K562 (cell line): ENCODE data around the gene SGSH. TPM values are rescaled to one million over a fixed set of nuclear protein-coding genes. Genes with fewer than 3 reads are reported as not detected.
A peak's percentile ranks its signal among the peaks of the same experiment; 100 is the strongest.

Experiments used
- CHD2 ChIP-seq: IDR thresholded peaks from 2 replicates; pipeline ENCODE4 v1.6.1; 2011; ENCODE audit warnings: low read depth, low read length
- FOXJ2 ChIP-seq: fragments of 200-800 bp; sonication (Bioruptor generic); IDR thresholded peaks from 2 replicates; pipeline ENCODE4 v1.6.1; 2016; ENCODE audit warnings: missing genetic modification characterization, missing compliant biosample characterization
- HDAC2 ChIP-seq: fragments of 450-650 bp; IDR thresholded peaks from 2 replicates; pipeline ENCODE4 v1.6.1; 2016; ENCODE audit warnings: mild to moderate bottlenecking
- KHSRP ChIP-seq: fragments of 450-650 bp; IDR thresholded peaks from 2 replicates; pipeline ENCODE4 v1.6.1; 2017
- MAFK ChIP-seq: IDR thresholded peaks from 2 replicates; pipeline ENCODE4 v1.6.1; 2011; ENCODE audit warnings: low read length, improper control_type of control experiment
- MBD1 ChIP-seq: fragments of 250-450 bp; sonication (Bioruptor Pico); IDR thresholded peaks from 2 replicates; pipeline ENCODE4 v1.8.0; 2022; ENCODE audit warnings: inconsistent platforms
- RREB1 ChIP-seq: fragments of 250-450 bp; sonication (Bioruptor Pico); IDR thresholded peaks from 2 replicates; pipeline ENCODE4 v1.4.0; 2020
- SMARCC2 ChIP-seq: fragments of 450-650 bp; IDR thresholded peaks from 2 replicates; pipeline ENCODE4 v1.6.1; 2017; ENCODE audit warnings: antibody characterized with exemption, moderate library complexity, mild to moderate bottlenecking, low read depth
- SRSF3 ChIP-seq: fragments of 200-400 bp; formaldehyde crosslinking; IDR thresholded peaks from 2 replicates; pipeline ENCODE4 v1.6.1; 2016; ENCODE audit warnings: mild to moderate bottlenecking, low read length, moderate library complexity; ENCODE audit not compliant: insufficient read depth
- U2AF2 ChIP-seq: fragments of 200-400 bp; formaldehyde crosslinking; optimal IDR thresholded peaks from 2 replicates; pipeline ENCODE3; 2017; ENCODE audit warnings: low read depth, mild to moderate bottlenecking, low read length
- ZNF324 ChIP-seq: fragments of 250-450 bp; sonication (Bioruptor Pico); IDR thresholded peaks from 2 replicates; pipeline ENCODE4 v1.4.0; 2020; ENCODE audit warnings: mild to moderate bottlenecking
- ZNF507 ChIP-seq: conservative IDR thresholded peaks from 2 replicates; pipeline ENCODE4 v1.6.1; 2017; ENCODE audit warnings: missing genetic modification characterization, missing compliant biosample characterization
- ZNF785 ChIP-seq: fragments of 250-450 bp; sonication (Bioruptor Pico); IDR thresholded peaks from 2 replicates; pipeline ENCODE4 v1.4.0; 2020; ENCODE audit warnings: mild to moderate bottlenecking
- ZNF830 ChIP-seq: fragments of 250-450 bp; sonication (Bioruptor Pico); IDR thresholded peaks from 2 replicates; pipeline ENCODE4 v1.5.0; 2021; ENCODE audit warnings: mild to moderate bottlenecking
- polyA plus RNA-seq, 8 experiments: library from polyadenylated mRNA; depleted of rRNA in 4 of 8; stranded (reverse) in 5 of 8; unstranded in 3 of 8; fragments of >200 nt; fragmentation: Nextera tagmentation in 2 of 8; fragmentation: Illumina TruSeq in 1 of 8; extraction: Ambion mirVana in 2 of 8; extraction: Trizol in 1 of 8; gene quantifications; 2 replicates each; pipeline versions ENCODE4 v1.2.1 to v1.2.3, GENCODE V29; 2011 to 2014; ENCODE audit warnings: inconsistent platforms in 1 of 8, missing spikeins in 1 of 8
- total RNA-seq, 7 experiments: library from RNA; depleted of rRNA in 6 of 7; stranded (reverse); fragments of >200 nt in 6 of 7; fragmentation: Illumina TruSeq in 2 of 7; extraction: Trizol in 2 of 7; gene quantifications; 2 replicates each; pipeline versions ENCODE4 v1.2.1 to v1.2.3, GENCODE V29; 2011 to 2021; ENCODE audit warnings: low replicate concordance in 1 of 7
- TF ChIP-seq, protein P1 (sequence below): fragments of 450-650 bp; formaldehyde crosslinking; IDR thresholded peaks from 2 replicates; pipeline ENCODE4 v1.4.0; 2020; ENCODE audit warnings: mild to moderate bottlenecking
- TF ChIP-seq, protein P2 (sequence below): fragments of 250-450 bp; sonication (Bioruptor Pico); IDR thresholded peaks from 2 replicates; pipeline ENCODE4 v1.4.0; 2020; ENCODE audit warnings: mild to moderate bottlenecking, moderate library complexity
- TF ChIP-seq, protein P3 (sequence below): fragments of 450-650 bp; IDR thresholded peaks from 2 replicates; pipeline ENCODE4 v1.6.1; 2016; ENCODE audit warnings: low read depth, mild to moderate bottlenecking, moderate library complexity

The SGSH gene
- total and polyA plus RNA-seq, 9 of the 15 experiments (the other 6 are each of a cell fraction or from before 2014, with no cell fraction given) = 0.25 to 15.7 (median 4.9) TPM

DNA sequence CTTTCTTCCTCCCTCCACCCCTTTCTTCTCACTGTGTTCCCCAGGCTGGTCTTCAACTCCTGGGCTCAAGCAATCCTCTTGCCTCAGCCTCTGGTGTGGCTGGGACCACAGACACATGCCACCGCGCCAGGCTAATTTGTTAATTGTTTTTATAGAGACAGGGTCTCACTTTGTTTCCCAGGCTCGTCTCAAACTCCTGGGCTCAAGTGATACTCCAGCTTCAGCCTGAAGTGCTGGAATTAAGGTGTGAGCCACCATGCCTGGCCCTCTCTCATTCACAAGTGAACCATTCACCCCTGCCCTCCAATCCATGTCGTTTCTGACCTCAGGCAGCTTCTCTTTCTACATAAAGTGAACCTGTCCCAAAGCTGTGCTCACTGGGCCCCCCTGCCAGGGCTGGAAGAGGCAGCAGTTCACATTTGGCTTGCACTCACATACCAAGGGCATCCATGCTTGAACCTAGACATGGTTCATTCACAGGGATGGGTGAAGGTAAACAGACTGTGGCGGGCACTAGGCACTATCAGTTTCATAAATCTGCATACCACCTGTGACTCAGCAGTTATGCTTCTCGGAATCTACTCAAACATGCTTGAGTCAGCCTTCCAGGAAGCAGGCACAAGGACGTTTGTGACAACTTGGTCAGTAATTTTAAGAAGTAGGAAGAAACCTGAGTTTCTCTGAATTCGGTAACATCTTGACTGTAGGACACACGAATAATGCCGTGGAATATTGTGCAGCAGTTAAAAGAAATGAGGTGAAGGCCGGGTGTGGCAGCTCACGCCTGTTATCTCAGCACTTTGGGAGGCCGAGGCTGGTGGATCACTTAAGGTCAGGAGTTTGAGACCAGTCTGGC lies 34.5 kb upstream of the SGSH start (continued):
- TF ChIP-seq, protein P1, sequence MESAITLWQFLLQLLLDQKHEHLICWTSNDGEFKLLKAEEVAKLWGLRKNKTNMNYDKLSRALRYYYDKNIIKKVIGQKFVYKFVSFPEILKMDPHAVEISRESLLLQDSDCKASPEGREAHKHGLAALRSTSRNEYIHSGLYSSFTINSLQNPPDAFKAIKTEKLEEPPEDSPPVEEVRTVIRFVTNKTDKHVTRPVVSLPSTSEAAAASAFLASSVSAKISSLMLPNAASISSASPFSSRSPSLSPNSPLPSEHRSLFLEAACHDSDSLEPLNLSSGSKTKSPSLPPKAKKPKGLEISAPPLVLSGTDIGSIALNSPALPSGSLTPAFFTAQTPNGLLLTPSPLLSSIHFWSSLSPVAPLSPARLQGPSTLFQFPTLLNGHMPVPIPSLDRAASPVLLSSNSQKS (CRISPR knock-in tag) = no peak
- TF ChIP-seq HDAC2 (peak; percentile 93), MAFK (peak; percentile 97), SRSF3 (no peak), FOXJ2 (tag) (0 out of 2 replicates have a peak, but pooled peaks have one; percentile 51), ZNF324 (CRISPR knock-in tag) (0 out of 2 replicates have a peak, but pooled peaks have one; percentile 35), CHD2 (no peak), ZNF830 (CRISPR knock-in tag) (peak; percentile 72; the same call in 1 of the 2 replicates), ZNF785 (CRISPR knock-in tag) (no peak; the same call in 1 of the 2 replicates), SMARCC2 (peak; percentile 92), ZNF507 (tag) (no peak), RREB1 (CRISPR knock-in tag) (peak; percentile 74; the same call in 1 of the 2 replicates), KHSRP (no peak), MBD1 (CRISPR knock-in tag) (no peak), U2AF2 (no peak)
- TF ChIP-seq, protein P2, sequence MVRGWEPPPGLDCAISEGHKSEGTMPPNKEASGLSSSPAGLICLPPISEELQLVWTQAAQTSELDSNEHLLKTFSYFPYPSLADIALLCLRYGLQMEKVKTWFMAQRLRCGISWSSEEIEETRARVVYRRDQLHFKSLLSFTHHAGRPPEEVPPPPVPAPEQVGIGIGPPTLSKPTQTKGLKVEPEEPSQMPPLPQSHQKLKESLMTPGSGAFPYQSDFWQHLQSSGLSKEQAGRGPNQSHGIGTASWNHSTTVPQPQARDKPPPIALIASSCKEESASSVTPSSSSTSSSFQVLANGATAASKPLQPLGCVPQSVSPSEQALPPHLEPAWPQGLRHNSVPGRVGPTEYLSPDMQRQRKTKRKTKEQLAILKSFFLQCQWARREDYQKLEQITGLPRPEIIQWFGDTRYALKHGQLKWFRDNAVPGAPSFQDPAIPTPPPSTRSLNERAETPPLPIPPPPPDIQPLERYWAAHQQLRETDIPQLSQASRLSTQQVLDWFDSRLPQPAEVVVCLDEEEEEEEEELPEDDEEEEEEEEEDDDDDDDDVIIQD = 0 out of 2 replicates have a peak, but pooled peaks have one; percentile 33
- TF ChIP-seq, protein P3, sequence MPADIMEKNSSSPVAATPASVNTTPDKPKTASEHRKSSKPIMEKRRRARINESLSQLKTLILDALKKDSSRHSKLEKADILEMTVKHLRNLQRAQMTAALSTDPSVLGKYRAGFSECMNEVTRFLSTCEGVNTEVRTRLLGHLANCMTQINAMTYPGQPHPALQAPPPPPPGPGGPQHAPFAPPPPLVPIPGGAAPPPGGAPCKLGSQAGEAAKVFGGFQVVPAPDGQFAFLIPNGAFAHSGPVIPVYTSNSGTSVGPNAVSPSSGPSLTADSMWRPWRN = peak; percentile 31; the same call in 1 of the 2 replicates
